Stimulated activated naive CD8-positive, alpha-beta T cell treated with anti-CD3 and anti-CD28 coated beads, Interleukin-15, Interleukin-2, amounts not matched to agents 100 ng/mL and 50 ng/mL, for 24 hours (primary cell): ENCODE results near the gene CFAP73.
"Not testable (repeated sequence)": the region's sequence is repeated elsewhere in the genome, so short reads cannot be mapped to it uniquely, and the experiment has no call there.

ENCODE experiments used
- H3K27ac Mint-ChIP-seq: one replicate; pipeline ENCODE4 v1.8.0; 2021; ENCODE audit warnings: mild to moderate bottlenecking, mixed read lengths
- H3K27me3 Mint-ChIP-seq: one replicate; pipeline ENCODE4 v1.8.0; 2021; ENCODE audit warnings: mixed read lengths
- H3K36me3 Mint-ChIP-seq: one replicate; pipeline ENCODE4 v1.8.0; 2021; ENCODE audit warnings: low read depth, mixed read lengths
- H3K4me1 Mint-ChIP-seq: one replicate; pipeline ENCODE4 v1.8.0; 2021; ENCODE audit warnings: low read depth, mixed read lengths
- H3K4me3 Mint-ChIP-seq: one replicate; pipeline ENCODE4 v1.8.0; 2021; ENCODE audit warnings: mild to moderate bottlenecking, mixed read lengths
- H3K9me3 Mint-ChIP-seq: one replicate; pipeline ENCODE4 v1.8.0; 2021; ENCODE audit warnings: mixed read lengths

CFAP73 gene

DNA sequence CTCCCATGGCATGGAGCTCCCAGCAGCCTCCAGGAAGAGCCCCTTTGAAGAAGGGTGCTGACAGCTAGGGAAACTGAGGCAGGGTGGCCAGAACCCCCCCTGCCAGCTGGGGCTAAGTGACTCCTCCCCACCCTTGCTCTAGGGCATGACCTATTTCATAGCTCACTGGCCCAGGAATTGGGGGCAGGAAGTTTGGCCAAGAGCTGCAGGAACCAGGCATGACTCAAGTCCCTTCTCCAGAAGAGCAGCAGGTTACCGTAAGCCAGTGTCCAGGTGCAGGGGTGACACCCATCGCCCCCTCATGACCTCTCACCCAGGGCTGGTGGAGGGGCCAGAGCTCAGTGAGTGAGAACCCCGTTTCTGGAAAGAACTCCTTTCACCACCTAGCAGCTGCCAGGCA, 15.9 kb upstream of the CFAP73 start:
- Mint-ChIP-seq H3K4me1 (peaks cover 23% of the 10 kb centered on the region), H3K4me3 (no peak overlapping the region), H3K27me3 (peaks cover 6% of the 10 kb centered on the region)

DNA sequence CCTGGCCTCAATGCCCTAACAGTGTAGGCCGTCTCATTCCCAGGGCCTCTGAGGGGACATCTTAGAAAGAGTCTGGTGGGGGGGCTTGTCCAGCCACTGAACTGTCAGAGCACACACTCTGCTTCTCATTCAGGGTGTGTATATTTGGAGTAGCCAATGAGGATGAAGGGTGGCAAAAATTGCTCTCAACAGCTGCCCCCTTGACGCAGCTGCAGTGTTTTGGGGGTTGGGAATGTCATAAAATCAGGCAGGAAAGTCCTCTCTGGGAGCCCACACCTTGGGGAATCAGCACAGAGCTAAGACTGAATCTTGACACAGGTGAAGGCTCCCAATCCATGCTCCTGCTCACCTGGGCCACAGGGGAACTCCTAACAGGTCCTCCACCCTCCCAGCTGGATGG, 15.5 kb upstream of the CFAP73 start:
- Mint-ChIP-seq H3K4me3 (no peak overlapping the region), H3K27me3 (peaks cover 6% of the 10 kb centered on the region), H3K36me3 (no peaks in the 10 kb centered on the region), H3K27ac (no peak overlapping the region), H3K4me1 (peaks cover 23% of the 10 kb centered on the region), H3K9me3 (no peaks in the 10 kb centered on the region)

More for the DNA sequence above, 15.9 kb upstream of the CFAP73 start:
- H3K27ac Mint-ChIP-seq, result no peak overlapping the region
- no peaks in the 10 kb centered on the region for H3K9me3 Mint-ChIP-seq
- H3K36me3 Mint-ChIP-seq, result no peaks in the 10 kb centered on the region

DNA sequence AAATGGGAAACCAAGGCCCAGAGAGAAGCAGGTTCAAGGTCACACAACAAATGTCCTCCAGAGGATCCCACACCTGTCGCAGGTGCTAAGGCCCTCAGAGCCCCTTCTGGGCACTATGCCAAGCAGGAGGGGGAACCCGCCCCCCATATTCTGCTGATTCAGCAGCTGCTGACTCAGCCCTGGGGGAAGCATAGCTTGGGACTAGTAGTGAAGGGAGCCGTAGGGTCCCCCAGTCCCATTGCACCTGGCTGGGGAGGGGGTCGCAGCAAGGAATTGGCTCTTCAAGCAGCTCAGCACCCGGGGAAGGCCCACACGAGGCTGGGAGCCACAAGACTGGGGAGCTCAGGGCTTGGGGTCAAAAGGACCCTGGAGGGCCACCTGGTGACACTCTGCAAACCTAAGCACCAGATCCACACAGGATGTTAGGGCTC, 15.0 kb upstream of the CFAP73 start:
- H3K36me3 Mint-ChIP-seq, result no peaks in the 10 kb centered on the region
- peak overlapping the region; percentile 75 for H3K4me3 Mint-ChIP-seq
- no peak overlapping the region for H3K27ac Mint-ChIP-seq
- peaks cover 20% of the 10 kb centered on the region for H3K4me1 Mint-ChIP-seq
- H3K27me3 Mint-ChIP-seq, result peaks cover 6% of the 10 kb centered on the region
- no peaks in the 10 kb centered on the region for H3K9me3 Mint-ChIP-seq

DNA sequence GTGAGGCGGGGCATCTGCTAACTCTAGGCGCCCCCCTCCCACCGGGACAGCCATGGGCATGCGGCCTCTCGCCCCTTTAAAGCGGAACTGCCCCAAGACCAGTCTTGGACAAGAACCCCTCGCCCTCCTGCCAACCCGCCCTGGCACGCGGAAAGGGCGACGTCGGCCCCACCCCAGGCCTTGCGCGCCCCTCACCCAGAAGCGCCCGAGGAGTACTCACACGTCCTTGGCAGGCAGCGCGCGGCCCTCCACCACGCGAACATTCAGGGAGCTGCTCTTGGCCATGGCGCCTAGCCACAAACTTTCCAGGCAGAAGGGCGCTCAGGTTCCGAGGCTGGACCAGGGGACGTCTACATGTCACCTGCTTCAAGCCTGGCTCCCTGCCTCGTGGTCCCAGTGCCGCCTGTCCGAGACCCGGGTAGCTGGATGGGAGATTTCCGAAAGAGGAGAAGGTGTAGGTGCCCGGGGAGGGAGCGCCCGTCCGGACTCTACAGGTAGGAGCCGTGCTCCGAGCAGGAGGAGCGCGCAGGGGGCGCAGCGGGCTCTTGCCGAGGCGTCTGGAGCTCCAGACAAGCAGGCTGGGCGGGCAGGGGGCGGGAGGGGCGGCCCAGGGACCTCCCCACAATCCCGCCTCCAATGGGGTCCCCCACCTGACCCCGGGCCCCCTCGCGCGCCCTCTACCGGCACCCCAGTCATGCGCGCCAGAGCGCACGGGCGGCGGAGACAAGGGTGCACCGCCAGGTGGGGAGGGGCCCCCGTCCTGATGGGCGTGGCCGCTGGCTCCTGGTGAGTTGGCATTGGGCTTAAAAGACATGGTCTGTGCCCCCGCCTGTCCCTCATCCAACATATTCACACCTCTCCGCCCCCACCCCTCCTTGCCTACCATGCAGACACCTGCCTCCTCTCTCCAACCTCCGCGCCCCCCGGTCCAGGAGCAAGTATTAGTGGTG, 14.1 kb upstream of the CFAP73 start, which contains the start of gene RASAL1:
TSS of gene RASAL1 (minus strand) at position 584 of the 950 bp plus-strand sequence. CDS start at position 285, 299 bp downstream.
- Mint-ChIP-seq H3K4me3 (peak within 1 kb of the TSS; percentile 83), H3K27me3 (peaks cover 6% of the 10 kb centered on the region), H3K36me3 (no peaks in the 10 kb centered on the region), H3K27ac (peak within 1 kb of the TSS; percentile 90), H3K4me1 (peaks cover 17% of the 10 kb centered on the region), H3K9me3 (no peaks in the 10 kb centered on the region)

DNA sequence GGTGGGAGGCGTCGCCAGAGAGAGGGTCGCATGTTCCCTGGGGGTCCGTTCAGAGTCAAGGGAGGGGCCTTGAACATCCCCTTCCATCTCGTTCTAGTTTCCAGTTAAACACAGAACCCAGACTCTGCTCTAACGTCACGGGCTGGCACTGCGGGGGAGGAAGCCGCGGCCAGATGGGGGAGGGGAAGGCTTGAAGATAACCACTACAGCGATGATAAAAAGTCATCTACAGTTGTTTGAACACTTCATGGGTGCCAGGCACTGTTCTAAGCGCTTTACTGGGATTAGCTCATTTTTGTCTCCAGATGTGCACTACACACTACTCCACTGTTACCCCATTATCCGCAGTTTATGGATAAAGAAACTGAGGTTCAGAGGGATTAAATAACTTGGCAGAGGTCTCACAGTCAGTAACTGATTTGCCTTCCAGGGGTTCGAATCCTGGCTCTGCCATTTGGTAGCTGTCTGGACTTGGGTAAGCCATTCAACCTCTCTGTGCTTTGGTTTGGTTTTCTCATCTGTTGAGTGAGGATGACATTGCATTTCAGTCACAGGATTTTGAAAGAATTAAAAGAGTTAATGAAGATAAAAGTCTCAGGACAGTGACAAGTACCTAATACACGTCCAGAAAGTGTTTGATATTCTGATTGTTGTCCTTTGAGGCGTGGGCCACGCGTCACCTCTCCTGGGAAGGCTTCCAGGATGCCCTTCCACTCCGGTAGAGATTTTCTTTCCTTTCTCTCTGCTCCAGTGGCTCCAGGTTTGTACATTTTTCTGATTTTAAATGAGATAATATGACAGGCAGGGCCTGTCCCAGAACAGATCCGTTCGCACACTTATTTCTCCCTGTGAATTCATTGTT, 13.2 kb upstream of the CFAP73 start:
- Mint-ChIP-seq H3K36me3 (no peaks in the 10 kb centered on the region), H3K4me1 (peaks cover 17% of the 10 kb centered on the region), H3K27me3 (peaks cover 6% of the 10 kb centered on the region), H3K27ac (peak overlapping the region; percentile 90), H3K4me3 (peak overlapping the region; percentile 83), H3K9me3 (no peaks in the 10 kb centered on the region)

DNA sequence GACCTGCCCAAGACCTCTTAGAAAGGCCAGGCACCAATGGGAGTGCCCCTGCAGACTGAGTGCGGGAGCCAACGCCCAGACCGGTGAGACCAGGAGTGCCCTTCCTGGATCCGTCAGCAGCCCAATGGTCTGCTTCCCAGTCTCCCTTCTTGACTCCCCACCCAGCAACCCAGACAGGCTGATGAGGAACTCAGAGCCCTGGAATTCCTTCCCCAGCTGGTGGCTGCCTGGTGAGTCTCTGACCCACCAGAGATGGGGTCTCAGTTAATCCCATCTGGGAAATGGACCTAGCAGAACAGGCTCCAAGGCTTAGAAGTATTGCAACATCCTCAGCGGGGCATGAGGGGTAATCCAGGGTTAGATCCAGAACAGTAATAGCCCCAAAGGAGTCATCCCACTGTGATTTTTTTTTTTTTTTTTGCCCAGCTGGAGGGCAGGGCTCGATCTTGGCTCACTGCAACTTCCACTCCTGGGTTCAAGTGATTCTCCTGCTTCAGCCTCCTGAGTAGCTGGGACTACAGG, 12.5 kb upstream of the CFAP73 start:
- Mint-ChIP-seq H3K27me3 (peaks cover 6% of the 10 kb centered on the region), H3K9me3 (no peaks in the 10 kb centered on the region), H3K4me1 (peaks cover 22% of the 10 kb centered on the region), H3K27ac (peak overlapping the region; percentile 90), H3K4me3 (no peak overlapping the region), H3K36me3 (no peaks in the 10 kb centered on the region)

DNA sequence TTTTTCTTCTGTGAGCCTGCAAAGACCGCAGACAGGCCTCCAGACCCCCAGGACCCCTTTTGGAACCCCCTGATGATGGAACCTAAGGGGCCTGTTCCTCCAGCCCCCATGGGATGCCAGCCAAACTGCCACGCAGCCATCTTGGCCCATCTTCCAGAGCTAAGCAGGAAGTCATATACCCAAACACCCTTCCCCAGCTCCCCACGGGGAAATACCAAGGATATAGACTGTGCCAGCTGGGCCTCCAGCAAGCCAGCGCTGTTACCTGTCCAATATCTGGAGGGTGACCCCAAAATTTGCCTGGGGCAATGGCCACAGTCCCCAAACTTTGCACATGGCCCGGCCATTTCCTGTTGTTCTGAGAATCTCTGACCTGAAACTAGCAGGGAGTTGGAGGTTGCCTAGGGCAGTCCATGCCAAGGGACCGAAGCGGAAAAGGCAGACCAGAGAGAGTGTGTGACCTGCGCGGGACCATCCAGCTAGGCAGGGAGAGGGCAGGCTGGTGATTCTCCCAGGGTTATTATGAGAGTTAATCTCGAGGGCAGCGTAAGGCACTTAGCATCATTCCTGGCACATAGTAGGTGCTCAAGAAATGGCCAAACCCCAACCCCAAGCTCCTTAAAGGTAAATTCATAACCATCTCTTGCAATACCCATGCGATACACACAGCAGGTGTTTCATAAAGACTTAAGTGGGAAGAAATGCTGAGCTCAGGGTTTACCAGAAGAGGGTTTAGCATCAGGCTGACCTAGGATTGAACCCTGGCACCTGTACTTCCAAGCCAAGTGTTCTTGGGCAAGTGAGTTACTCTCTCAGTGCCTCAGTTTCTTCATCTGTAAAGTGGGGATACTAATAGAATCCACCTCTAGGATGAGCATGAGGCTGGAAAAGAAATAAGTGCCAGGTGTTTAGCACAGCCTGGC, 11.4 kb upstream of the CFAP73 start:
- H3K36me3 Mint-ChIP-seq, result no peaks in the 10 kb centered on the region
- no peak overlapping the region for H3K27ac Mint-ChIP-seq
- H3K4me1 Mint-ChIP-seq, result peaks cover 30% of the 10 kb centered on the region
- no peaks in the 10 kb centered on the region for H3K9me3 Mint-ChIP-seq
- no peak overlapping the region for H3K4me3 Mint-ChIP-seq
- peaks cover 6% of the 10 kb centered on the region for H3K27me3 Mint-ChIP-seq

DNA sequence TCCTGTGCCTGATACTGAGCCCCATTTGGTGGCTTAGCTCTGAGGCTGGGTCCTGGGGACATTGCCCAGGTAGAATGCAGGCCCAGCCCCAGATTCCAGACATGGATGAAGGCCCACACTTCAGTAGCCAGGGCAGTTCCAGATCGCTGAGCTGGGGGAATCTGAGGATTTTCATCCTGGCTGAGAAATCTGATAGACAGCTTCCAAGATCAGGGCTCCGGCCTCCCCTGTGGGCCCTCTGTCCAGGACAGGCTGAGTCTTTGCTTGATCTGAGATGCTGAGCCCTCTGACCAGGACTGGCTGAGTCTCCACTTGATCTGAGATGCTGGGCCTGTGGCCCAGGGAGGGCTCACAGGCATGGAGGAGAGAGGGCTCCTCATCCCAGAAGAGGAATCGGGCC, 10.7 kb upstream of the CFAP73 start:
- H3K36me3 Mint-ChIP-seq, result no peaks in the 10 kb centered on the region
- no peak overlapping the region for H3K4me3 Mint-ChIP-seq
- H3K27me3 Mint-ChIP-seq, result peaks cover 6% of the 10 kb centered on the region
- no peak overlapping the region for H3K27ac Mint-ChIP-seq
- H3K4me1 Mint-ChIP-seq, result peaks cover 32% of the 10 kb centered on the region
- H3K9me3 Mint-ChIP-seq, result no peaks in the 10 kb centered on the region

DNA sequence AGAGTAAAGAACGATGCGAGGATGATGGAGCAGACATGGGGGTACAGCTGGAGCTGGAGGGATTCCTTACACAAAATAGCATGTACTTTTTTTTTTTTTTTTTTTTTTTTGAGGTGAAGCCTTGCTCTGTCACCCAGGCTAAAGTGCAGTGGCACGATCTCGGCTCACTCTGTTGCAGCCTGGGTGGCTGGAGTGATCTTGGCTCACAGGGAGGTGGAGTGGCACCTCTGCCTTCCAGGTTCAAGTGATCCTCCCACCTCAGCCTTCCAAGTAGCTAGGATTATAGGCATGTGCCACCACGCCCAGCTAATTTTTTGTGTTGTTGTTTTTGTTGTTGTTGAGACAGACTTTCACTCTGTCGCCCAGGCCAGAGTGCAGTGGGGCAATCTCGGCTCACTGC, 8.8 kb upstream of the CFAP73 start:
- H3K36me3 Mint-ChIP-seq, result no peaks in the 10 kb centered on the region
- peaks cover 27% of the 10 kb centered on the region for H3K4me1 Mint-ChIP-seq
- H3K27ac Mint-ChIP-seq, result no peak overlapping the region
- H3K27me3 Mint-ChIP-seq, result peaks cover 6% of the 10 kb centered on the region
- H3K9me3 Mint-ChIP-seq, result no peaks in the 10 kb centered on the region
- H3K4me3 Mint-ChIP-seq, result no peak overlapping the region

DNA sequence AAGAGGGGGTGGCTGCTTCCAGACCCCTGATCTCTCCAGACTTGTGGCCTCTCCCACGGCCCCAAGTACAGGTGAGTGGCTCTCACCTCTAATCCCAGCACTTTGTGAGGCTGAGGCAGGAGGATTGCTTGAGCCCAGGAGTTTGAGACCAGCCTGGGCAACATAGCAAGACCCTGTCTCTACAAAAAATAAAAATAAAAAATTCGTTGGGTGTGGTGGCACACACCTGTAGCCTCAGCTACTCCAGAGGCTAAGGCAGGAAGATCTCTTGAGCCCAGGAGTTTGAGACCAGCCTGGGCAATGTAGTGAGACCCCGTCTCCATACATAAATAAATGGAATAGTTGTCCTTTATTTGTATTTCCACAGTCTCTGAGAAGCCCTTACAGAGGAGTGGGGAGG, 7.8 kb upstream of the CFAP73 start:
- Mint-ChIP-seq H3K27ac (peak overlapping the region; percentile 79), H3K4me1 (peaks cover 17% of the 10 kb centered on the region)
- not testable (repeated sequence) for H3K9me3 Mint-ChIP-seq, H3K27me3 Mint-ChIP-seq, H3K4me3 Mint-ChIP-seq, H3K36me3 Mint-ChIP-seq

DNA sequence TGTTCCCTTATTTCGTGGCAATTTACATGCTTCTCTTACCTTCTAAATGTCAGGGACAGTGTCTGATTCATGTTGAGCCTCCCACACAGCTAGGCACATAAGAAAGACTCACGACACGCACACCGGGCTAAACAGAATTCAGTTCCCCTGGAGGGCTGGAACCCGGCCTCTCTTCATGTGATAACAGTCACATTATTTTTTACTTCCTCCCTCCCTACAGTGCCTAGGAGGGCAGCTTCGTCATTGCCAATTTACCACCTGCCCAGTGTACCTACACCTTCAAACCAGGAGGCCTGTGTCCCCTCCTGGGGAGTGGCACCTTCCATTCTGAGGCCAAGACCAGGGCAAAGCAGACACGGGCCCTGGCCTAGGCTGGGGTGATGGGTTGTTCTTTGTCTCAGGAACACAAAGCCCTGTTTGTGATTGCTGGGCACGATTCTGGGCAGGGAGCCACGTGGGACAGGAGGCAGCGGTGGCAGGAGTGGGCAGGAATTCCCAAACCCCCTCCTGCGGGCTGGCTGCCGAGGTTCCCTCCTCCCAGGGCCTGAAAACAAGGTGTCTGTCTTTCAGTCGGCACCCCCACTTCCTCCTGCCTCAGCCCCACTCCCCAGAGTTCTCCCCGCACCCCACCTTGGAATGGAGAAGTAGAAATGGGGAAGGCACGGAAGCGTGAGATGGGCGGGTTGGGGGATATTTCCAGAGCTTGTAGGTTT, 7.2 kb upstream of the CFAP73 start:
- H3K36me3 Mint-ChIP-seq, result no peaks in the 10 kb centered on the region
- no peak overlapping the region for H3K4me3 Mint-ChIP-seq
- peaks cover 14% of the 10 kb centered on the region for H3K4me1 Mint-ChIP-seq
- peak overlapping the region; percentile 79 for H3K27ac Mint-ChIP-seq
- H3K9me3 Mint-ChIP-seq, result no peaks in the 10 kb centered on the region
- H3K27me3 Mint-ChIP-seq, result peaks cover 1% of the 10 kb centered on the region

DNA sequence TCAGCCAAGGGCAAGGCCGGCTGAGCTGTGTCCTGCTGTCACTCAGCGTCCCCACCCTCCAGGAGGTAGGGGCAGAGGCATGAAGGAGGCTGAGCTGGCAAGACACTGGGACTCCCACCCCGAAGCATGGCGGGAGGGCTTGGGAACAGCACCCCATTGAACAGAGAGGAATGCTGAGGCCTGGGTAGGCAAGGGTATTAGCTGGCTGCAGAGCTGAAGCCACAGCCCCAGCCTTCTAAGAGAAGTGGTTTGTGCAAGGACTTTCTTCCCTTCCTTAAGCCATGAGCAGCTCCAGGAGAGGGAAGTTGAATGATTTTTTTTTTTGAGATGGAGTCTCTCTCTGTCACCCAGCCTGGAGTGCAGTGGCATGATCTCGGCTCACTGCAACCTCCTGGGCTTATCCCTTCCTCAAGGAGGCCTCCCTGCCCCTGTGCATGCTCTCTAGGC, 6.6 kb upstream of the CFAP73 start:
- H3K4me1 Mint-ChIP-seq, result peaks cover 14% of the 10 kb centered on the region
- peaks cover 3% of the 10 kb centered on the region for H3K27me3 Mint-ChIP-seq
- no peaks in the 10 kb centered on the region for H3K36me3 Mint-ChIP-seq
- H3K9me3 Mint-ChIP-seq, result no peaks in the 10 kb centered on the region
- peak overlapping the region; percentile 79 for H3K27ac Mint-ChIP-seq
- H3K4me3 Mint-ChIP-seq, result no peak overlapping the region

DNA sequence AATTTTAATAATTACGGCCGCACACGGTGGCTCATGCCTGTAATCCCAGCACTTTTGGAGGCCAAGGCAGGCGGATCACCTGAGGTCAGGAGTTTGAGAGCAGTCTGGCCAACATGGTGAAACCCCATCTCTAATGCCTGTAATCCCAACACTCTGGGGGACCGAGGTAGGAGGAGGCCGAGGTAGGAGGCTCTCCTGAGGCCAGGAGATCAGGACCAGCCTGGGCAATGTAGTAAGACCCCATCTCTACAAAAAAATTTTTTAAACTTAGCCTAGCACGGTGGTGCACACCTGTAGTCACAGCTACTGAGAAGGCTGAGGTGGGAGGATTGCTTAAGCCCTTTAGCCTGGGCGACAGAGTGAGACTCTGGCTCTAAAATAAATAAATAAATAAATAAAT, 5.6 kb upstream of the CFAP73 start:
- H3K27me3 Mint-ChIP-seq, result peaks cover 3% of the 10 kb centered on the region
- H3K4me1 Mint-ChIP-seq, result peaks cover 14% of the 10 kb centered on the region
- no peaks in the 10 kb centered on the region for H3K36me3 Mint-ChIP-seq
- H3K9me3 Mint-ChIP-seq, result no peaks in the 10 kb centered on the region
- H3K4me3 Mint-ChIP-seq, result no peak overlapping the region
- H3K27ac Mint-ChIP-seq, result no peak overlapping the region
